ENCODE measurements around the gene RRBP1.
"Not testable (repeated sequence)": the region's sequence is repeated elsewhere in the genome, so short reads cannot be mapped to it uniquely, and the experiment has no call there.

RRBP1 gene

DNA sequence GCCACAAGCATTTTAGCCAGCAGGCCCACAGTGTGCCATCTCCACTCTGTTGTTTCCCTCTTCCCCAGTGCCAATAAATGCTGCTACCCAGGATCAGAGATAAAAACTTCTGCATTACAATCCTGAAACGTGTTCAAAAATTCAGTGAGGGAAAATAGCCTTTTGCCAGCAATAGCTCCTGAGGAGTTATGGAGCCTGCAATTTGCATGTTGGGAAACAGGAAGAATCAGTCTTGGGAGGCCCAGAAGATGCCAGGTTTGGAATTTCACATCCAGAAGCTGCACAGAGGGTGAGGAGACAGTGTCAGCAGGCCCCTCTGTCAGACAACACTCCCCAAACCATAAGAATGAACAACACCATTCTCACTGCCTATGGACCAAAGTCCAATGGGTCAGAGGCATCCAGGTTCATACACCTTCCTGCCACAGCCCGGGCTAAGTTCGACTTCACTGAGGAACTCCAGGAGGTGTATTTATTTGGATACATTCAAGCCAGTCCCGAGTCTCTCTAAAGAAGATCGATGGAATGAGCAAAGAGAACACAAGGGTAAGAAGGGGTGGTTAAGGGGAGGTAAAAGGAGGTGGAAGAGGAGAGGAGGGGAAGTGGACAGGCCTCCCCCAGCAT lies 20.8 kb downstream of the RRBP1 start:
- DNase-seq: no peak

DNA sequence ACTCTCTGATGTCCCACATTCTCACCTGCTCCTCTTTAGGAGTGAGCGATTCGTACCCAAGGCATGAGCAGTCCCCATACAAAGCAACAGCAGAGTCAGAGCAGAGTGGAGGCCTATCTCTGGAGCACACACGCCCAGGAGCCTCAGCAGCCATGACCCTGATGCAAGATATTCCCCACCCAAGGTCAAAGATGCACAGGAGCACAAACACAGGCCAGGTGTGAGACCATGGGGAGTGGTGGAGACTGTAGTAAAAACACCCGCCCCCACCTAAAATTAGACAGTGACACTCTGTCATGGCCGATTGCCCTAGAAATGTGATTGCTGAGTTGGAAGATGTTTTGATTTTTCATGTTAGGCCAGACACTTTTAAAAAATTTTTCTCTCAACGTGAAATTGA lies 21.4 kb downstream of the RRBP1 start:
- no peak for DNase-seq

DNA sequence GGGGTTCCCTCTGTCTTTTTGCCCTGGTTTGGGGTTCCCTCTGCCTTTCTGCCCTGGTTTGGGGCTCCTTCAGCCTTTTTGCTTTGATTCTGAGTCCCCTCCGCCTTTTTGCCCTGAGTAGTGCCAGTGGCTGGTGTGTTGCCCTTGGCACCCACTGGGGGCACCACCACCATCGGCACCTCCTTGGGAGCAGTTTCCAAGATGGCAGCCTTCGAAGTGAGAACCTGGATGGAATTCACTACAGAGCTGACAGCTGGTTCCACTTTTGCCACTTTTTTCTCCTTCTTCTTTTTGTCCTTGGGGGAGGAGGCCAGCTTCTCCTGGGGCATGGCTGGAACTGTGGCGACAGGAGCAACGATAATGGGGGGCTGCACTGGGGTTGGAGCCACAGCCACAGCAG lies 22.2 kb downstream of the RRBP1 start:
- no peak for DNase-seq

DNA sequence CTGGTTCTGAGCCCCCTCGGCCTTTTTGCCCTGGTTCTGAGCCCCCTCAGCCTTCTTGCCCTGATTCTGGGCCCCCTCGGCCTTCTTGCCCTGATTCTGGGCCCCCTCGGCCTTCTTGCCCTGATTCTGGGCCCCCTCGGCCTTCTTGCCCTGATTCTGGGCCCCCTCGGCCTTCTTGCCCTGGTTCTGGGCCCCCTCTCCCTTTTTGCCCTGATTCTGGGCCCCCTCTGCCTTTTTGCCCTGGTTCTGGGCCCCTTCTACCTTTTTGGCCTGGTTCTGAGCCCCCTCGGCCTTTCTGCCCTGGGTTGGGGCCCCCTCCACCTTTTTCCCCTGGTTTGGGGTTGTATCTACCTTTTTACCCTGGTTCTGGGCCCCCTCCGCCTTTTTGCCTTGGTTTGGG lies 22.7 kb downstream of the RRBP1 start:
- not testable (repeated sequence) for DNase-seq

DNA sequence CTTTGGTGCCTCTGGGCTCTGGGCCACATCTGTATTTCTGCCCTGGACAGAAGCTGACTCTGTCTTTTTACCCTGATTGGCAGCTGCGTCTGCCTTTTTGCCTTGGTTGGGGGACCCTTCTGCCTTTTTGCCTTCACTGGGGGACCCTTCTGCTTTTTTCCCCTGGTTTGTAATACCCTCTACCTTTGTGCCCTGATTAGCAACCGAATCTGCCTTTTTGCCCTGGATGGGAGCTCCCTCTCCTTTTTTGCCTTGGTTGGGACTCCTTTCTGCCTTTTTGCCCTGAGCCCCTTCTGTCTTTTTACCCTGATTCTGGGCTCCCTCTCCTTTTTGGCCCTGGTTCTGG lies 23.4 kb downstream of the RRBP1 start:
- DNase-seq: no peak

DNA sequence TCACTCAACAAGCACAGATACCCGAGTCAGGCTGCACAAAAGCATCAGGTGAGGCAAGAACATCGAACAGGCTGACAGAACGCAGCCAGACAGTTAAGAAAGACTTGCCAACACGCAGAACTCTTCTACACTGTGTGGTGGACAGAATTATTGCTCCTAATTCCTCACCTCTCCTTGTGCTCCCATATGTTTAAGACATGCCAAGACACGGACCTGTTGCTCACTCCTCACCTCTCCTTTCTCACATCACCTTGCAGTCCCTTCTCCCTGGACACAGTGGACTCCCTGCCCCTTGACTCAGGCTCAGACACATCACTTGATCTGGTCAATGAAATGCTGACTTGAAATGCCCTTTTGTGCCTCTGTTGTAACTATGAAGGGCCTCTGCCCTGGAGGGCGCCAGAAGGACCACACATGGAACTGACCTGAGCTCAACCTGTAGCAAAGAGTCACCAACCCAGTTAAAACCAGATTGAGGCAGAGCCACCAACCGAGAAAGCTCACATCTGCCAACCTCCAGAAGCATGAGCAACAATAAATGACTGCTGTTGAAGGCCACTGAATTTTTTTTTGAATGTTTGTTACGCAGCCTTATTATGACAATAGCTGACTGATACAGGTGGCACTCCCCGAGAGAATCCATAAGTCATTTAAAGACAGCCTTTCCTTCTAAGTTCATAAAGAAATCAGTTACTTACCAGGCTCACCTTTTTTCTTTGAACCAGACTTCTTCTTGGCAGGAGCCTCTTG lies 24.0 kb downstream of the RRBP1 start:
- DNase-seq: no peak

DNA sequence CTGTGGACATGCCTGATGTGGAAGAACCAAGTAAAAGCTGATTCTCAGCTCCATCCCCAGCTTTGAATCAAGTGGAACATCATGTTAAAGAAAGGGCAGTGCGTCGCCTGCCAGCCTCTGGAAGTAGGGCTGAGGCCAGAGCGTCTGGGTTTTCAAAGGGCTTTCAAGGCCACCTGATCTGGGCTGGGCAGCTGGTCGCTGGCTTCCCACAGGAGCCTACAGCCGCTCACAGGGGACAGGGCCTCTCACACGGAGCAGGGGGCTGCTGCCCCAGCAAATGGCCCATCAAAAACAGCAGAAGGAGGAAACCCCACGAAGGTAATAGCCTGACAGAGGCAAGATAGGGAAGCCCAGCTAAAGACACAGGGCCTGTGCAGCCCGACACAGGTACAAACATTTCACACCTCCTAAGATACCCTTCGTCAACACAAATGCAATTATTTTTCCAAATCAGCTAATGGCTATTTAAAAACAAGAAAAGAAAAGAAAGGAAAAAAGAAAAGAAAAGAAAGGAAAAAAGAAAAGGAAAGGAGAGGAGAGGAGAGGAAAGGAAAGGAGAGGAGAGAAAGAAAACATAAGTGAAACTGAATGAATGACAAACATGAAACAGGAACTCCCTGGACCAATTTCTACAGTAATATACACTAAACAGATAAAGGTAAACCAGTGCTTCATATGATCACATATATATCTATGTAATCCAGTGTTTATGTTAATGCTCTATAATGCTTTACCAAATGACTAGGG lies 24.8 kb downstream of the RRBP1 start:
- DNase-seq: no peak

DNA sequence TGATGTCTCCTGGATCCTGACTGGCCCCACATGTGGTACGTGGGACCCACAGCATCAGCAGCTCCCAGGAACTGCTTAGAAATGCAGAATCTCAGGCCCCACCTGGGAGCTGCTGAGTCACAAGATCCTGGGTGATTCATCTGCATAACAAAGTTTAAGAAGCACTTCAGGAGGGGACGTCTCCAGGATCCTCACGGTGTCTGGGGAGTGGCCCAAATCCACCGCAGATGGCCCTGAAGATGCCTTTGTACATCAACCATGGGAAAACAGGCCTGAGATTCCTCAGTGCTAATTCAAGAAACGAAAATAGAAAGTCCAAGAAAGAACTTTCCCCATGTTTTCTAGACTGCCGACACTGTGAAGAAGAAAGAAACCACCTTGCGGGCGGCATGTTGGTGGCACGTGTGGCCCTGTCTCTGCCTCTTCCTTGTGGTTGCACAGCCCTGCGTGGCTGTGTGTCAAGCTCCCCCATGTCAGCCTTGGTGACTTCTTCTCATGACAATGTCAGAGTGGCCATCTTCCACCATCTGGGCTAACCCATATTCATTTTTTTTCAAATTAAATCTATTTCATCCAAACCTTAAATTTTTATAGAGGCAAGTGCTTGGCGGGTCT lies 26.1 kb downstream of the RRBP1 start:
- DNase-seq: no peak

DNA sequence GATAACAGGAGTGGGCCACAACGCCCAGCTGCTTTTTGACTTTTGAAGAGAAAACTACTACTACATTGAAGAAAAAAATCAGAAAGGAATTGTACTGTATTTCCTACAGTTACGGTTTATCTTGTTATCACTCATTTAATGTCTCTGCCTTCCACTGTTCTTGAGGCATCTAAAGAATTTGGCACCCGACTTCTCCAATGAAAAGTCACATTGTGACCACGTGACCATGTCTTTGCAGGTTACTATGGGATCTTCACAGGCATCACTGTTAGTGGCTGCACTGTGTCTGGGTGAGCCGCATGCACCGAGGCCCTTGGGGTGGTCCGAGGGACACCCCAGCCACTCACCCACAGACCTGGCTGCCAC lies 26.8 kb downstream of the RRBP1 start:
- DNase-seq: no peak

DNA sequence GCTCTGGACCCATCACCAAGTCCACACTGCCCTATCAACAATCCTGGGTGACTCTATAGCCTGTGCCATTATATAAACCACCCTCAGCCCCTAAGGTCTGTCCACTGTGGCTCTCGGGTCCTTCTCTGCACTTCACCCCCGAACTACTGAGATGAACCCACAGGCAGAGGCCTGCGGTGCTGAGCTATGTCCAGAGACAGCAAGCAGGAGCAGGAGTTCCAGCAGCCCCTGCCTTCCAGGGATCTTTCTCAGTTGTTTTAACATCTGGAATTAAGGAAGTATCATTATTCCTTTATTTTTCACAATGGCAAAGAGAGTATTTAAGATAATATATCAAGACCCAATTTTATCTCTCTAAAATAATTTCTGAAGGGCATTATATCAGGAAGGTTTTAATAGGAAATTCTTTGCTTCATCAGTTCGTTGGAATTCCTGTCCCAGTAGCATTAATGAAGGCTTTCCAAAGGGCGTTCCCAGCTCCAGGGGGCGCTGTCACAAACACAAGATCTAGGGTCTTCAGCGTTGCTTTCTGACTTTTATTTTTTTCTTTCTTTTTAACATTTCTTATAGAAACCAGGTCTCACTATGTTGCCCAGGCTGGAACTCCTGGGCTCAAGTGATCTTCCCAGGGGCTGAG lies 27.3 kb downstream of the RRBP1 start:
- DNase-seq: peak; percentile 45

DNA sequence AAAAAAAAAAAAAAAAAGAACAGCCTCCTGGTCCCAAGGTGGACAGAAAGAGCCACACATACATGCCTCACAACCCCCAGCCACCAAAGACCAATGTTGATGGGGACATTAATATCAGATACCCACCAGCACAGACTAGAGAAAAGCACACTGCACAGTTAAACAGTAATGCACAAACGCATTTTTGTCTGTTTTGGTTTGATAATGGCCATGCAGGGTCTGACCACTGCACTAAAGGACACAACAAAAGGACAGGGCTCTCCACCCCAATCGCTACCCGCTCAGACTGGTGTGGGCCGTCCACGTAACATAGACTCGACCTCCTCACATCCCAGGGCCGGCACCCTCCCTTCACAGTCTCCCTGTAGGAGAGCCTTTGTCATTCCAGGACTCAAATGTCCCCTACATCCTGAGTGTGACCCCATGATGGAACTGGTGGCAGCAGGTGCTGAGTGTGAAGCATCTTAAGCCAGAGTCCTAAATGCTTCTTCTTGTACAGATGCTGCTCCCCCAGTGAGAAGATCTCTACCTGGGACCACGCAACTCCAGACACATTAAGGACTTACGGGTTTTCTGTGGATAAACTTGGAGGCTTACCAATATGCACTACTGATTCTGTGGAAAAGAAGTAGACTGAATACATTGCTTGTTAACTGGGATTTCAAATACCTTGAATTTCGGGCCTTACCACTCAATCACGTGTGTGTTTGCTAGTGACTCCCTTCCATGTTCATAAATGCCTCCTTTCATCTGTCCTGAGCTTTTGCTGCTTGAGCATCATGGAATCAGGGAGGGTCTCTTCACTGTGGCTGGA lies 28.0 kb downstream of the RRBP1 start:
- no peak for DNase-seq

DNA sequence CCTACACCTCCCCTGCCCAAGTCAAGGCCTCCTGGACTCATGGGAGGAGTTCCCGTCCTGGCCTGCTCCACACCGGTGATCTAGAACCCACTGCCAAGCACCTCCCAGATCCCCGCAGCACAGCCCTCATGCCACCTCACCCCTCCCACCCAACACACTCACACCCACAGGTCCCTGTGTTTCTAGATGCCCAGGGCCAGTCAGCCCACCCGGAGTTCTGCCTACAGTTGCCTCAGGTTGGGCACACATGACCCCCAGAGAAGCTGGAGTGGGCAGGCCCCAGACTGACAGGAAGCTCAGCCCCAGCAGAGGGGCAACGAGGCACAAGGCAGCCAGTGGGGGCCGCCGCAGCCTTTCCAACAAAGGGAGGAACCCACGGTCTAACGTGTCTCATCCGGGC lies 29.6 kb downstream of the RRBP1 start:
- DNase-seq: no peak

DNA sequence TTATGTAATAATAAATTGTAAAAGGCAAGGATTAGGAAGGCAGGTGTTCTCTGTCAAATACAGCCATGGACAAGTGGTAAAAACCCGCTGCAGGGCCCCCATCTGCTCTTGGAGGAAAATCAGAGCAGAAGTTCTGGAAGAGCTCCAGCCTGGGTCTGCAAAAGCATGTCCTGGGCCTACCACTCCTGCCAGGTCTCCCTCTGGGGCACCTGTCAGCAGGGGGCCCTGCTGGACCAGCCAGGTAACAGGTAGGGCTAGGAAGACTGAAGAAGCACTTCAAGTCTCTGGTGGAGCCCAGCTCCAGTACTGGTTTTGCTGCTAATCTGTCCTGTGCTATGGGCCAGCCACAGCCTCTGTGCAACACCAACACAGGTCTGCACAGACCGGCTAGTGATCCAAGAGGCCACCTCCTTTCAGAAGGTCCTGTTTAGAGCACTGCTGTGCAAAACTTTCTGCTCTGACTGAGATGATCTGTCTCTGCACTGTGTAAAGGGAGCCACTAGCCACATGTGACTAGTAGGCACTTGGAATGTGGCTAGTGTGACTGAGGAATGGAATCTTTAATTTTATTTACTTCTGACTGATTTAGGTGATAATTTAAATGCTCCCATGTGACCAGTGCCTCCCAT lies 30.2 kb downstream of the RRBP1 start:
- no peak for DNase-seq

DNA sequence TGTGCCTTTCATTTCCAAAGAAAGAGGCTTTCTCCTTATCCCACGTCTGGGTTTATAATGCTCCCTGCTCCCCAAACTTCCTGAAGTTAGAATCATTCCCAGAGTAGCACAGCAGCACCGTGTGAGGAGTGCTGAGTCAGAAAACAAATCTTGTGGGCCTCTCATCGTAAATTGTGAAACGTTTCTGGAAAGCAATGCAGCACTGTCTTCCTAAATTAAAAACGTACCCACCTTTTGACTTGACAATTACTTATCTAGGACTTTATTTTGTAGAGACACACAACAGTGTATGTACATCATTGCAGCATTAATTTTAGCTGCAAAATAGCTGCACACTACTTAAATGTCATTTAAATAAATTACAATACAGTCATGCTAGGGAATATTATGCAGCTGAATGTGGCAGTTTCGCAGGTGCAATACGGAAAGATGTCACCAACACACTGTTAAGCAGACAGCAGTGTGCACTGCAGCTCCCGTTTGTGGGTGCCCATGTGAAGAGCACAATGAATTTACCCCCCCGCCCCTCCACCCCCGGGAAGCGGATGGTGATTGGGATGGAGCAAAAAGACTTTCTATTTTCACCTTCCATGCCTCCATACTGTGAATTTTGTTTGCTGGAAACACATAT lies 30.8 kb downstream of the RRBP1 start:
- no peak for DNase-seq

DNA sequence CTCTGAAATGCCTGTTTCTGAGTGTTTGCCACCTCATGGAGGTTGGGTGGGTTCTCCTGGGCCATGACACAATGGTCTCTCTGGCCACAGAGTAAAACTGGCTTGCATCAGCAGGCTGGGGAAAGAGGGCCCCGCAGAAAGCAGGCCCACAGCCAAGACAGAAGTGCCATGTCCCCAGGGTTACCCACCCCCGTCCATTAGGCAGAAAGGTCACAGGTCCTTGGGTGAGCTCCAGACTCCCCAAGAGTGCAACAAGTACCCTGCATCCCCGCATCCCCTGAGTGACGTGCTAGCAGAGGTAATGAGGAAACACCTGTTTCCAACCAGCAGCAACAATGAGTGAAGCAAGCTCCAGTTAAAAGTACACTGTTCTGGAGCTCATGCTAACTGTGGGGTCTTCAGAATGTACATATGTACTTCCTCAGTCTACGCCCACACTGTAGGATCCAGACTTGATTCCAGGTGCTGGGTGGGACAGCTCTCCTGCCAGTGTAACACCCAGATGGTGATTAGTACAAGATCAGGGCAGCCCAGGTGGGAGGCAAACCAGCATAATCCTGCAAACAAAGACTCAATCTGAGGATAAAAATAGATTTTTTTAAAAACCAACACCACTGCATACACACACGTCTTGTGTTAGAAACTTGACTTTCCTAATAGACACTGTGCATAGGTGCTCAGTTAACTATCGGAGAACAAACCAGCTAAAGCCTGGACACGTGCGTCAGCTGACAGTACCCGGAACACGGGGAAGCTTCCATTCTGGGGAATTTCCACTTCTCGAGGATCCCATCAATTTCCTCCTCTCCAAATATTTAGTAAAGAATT lies 31.5 kb downstream of the RRBP1 start:
- no peak for DNase-seq

DNA sequence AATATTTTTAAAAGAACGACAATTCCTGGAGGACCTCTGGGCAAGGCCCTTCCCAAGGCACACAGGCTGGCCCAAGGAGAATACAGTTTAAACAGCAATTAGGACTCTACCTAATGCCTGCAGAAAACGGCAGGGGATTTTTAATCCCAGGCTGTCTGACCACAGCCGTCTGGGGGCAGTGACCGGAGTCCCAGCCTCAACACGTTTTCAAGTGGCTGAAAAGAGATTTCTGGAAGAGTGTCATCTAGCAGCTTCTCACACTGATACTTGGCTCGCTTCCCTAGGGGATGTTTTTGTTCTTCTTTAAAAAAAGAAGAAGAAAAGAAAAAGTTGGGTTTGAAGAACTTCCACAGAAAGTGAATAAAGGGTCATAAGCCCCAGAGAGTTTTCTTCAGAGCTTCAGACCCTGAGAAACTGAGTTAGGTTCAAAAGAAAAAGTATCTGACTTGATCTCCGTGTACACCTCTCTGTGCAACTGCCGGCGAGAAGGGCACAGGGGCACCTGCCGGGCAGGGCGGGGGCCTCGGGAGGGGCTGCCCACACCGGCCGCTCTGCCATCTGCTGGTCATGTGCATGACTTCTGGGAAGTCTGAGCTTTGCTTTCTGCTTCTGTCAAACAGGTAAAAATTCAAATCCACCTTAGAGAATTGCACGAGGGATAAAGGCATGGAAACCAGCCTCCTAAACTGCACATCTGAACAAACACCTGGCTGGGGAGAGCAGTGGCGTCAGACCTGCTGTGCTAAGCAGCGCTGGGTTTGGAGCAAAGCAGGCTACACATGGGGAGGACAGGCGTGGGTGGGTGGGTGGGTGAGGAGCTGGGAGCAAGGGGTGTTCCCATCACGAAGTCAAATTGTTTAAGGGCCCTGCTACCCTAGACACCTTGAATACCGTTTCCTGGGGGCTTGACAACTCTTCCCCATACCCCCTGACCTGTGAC lies 33.0 kb downstream of the RRBP1 start:
- peak; percentile 57 for DNase-seq

DNA sequence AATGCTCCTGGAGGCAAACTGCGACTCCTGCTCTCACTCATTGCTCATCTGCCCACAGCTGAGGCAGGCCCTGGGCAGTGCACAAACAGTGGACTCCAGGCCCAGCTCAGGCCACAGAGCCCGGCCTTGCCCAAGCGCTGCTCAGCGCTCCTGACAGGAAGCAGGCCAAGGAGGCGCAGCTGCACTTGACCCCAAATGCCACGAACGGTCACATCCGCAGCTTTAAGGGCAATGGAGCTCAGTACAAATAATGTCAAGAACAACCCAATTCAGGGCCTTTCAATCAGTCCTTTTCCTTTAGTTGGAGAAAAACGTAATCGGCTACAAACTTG lies 33.8 kb downstream of the RRBP1 start:
- DNase-seq: no peak

DNA sequence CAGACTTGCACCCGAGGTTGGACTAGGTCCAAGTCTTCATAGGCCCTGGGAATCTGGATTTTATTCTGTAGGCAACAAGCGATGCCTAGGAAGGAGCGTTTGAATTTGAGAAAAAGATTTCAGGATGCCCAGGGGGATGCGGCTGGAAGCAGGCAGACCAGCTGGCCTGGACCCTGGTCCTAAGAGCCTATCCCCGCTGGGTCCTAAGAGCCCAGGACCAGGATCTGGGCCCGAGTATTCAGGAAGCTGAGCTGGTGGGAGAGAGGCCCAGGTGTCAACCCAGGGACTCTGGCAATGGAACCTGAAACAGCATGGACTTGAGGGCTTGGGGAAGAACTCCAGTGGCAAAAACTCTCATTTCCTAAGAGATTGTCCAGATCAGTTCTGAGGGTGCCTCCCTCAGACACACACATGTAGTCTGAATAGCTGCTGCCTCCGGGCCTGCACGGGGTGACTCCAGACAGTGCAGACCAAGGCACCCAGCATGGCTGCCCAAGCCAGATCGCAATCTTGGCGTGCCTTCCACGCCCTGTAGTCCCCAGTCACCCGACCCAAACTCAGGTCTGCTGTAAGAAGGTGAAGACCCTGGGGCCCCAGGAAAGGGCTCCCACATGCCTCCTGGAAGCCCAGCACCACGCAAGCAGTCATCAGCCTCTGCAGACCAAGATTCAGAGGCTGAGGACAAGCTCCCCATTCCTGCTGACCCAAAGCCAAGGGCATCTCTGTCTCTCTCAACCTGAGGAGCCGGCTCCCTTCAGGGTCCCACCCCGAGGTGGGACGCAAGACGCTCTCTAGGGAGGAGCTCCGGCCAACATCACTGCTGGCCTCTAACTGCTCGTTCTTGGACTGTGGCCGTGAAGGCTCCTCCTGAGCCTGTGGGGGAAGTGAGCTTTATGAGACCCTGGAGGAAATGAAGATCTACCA lies 34.4 kb downstream of the RRBP1 start:
- DNase-seq: no peak

DNA sequence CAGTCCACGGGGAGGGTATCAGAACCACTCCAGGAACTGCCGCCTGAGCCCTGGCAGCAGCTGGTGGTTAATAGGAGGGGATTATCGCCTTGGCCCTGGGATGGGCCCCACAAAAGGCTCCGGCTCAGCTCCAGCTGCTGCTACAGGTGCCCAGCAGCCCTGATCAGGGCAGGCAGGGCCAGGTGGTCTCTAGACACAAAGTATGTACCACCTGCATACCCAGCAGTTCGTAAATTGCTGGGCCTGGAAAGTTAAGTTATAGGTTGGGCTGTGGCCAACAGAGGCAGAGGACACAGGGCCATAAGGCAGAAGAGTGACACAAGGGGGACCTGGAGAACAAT lies 35.1 kb downstream of the RRBP1 start:
- DNase-seq: no peak

Data from CD4-positive, alpha-beta T cell treated with Interleukin-17A for 4 hours (primary cell).